Activated B cell treated with CpG ODN at 0.5 μM for 24 hours (primary cell): ENCODE measurements around the gene ZNF844. TPM values are rescaled to one million over a fixed set of nuclear protein-coding genes. Genes with fewer than 3 reads are reported as not detected.

Experiments used
- ATAC-seq: fragments of 200-7000 bp; cut with Tn5 transposase; one replicate; pipeline ENCODE4 v1.10.0; 2021; ENCODE audit warnings: low read depth, mild to moderate bottlenecking, moderate library complexity
- CTCF ChIA-PET: fragments of 350-600 bp; sonication (Branson Sonifier 250); formaldehyde crosslinking; loops from one replicate; lab custom pipeline; 2021; ENCODE audit warnings: antibody characterized with exemption; lab: Charles Lee
- POLR2A ChIA-PET: fragments of 350-600 bp; sonication (Branson Sonifier 250); formaldehyde crosslinking; loops from one replicate; lab custom pipeline; 2021; ENCODE audit warnings: antibody characterized with exemption; lab: Charles Lee
- DNase-seq: peaks from one replicate; pipeline ENCODE4 v3.0.0; 2022
- H3K27ac Mint-ChIP-seq: one replicate; pipeline ENCODE4 v1.8.0; 2020; ENCODE audit warnings: mixed read lengths
- H3K27me3 Mint-ChIP-seq: one replicate; pipeline ENCODE4 v1.8.0; 2021; ENCODE audit warnings: mixed read lengths
- H3K36me3 Mint-ChIP-seq: one replicate; pipeline ENCODE4 v1.8.0; 2021; ENCODE audit warnings: low read depth, mixed read lengths
- H3K4me1 Mint-ChIP-seq: one replicate; pipeline ENCODE4 v1.8.0; 2021; ENCODE audit warnings: mixed read lengths
- H3K4me3 Mint-ChIP-seq: one replicate; pipeline ENCODE4 v1.8.0; 2020; ENCODE audit warnings: mild to moderate bottlenecking, mixed read lengths
- H3K9me3 Mint-ChIP-seq: one replicate; pipeline ENCODE4 v1.8.0; 2020; ENCODE audit warnings: mixed read lengths
- CTCF ChIP-seq: fragments of 200-600 bp; IDR thresholded peaks from one replicate; pipeline ENCODE4 v1.8.0; 2022; ENCODE audit warnings: antibody characterized with exemption, mild to moderate bottlenecking
- intact Hi-C: fragments of 100-400 bp; cut with micrococcal nuclease; formaldehyde crosslinking; loops from one replicate; pipeline ENCODE4 v1.15.1; 2024
- total RNA-seq: library from RNA; stranded (reverse); gene quantifications from 2 replicates; pipeline ENCODE4 v1.2.3, GENCODE V29; 2022

The ZNF844 gene
- total RNA-seq, 1 donor from 2014 or later = 27.7 TPM

GRCh38 chr19:12111176-12111575 lies 46.6 kb downstream of the ZNF844 start:
- H3K4me3 Mint-ChIP-seq = no peak overlapping the region
- ATAC-seq (no peak), DNase-seq (no peak)
- intact Hi-C loops = no loop called here
- H3K9me3 Mint-ChIP-seq = peaks cover 6% of the 10 kb centered on the region
- CTCF ChIA-PET = no interaction called here
- POLR2A ChIA-PET = no interaction called here
- H3K27me3 Mint-ChIP-seq = no peaks in the 10 kb centered on the region
- TF ChIP-seq CTCF = no peak
- H3K4me1 Mint-ChIP-seq = no peaks in the 10 kb centered on the region
- no peak overlapping the region for H3K27ac Mint-ChIP-seq
- H3K36me3 Mint-ChIP-seq = no peaks in the 10 kb centered on the region

GRCh38 chr19:12111943-12112637 lies 47.6 kb downstream of the ZNF844 start:
- DNase-seq (no peak), ATAC-seq (no peak)
- Mint-ChIP-seq H3K9me3 (peaks cover 6% of the 10 kb centered on the region), H3K4me1 (no peaks in the 10 kb centered on the region), H3K36me3 (no peaks in the 10 kb centered on the region), H3K27me3 (no peaks in the 10 kb centered on the region), H3K27ac (no peak overlapping the region), H3K4me3 (no peak overlapping the region)
- POLR2A ChIA-PET = no interaction called here
- CTCF ChIA-PET = no interaction called here
- intact Hi-C loops = no loop called here
- no peak for TF ChIP-seq CTCF

GRCh38 chr19:12112701-12113100 lies 48.2 kb downstream of the ZNF844 start:
- H3K36me3 Mint-ChIP-seq = no peaks in the 10 kb centered on the region
- CTCF ChIA-PET = no interaction called here

GRCh38 chr19:12113121-12113520 lies 48.6 kb downstream of the ZNF844 start:
- intact Hi-C loops = no loop called here
- CTCF ChIA-PET = no interaction called here
- ATAC-seq (no peak), DNase-seq (no peak)
- H3K36me3 Mint-ChIP-seq = no peaks in the 10 kb centered on the region
- peaks cover 6% of the 10 kb centered on the region for H3K9me3 Mint-ChIP-seq
- H3K27ac Mint-ChIP-seq = no peak overlapping the region
- POLR2A ChIA-PET = no interaction called here
- no peak overlapping the region for H3K4me3 Mint-ChIP-seq
- H3K4me1 Mint-ChIP-seq = no peaks in the 10 kb centered on the region
- TF ChIP-seq CTCF = no peak
- H3K27me3 Mint-ChIP-seq = no peaks in the 10 kb centered on the region

More at GRCh38 chr19:12112701-12113100, 48.2 kb downstream of the ZNF844 start:
- TF ChIP-seq CTCF = no peak
- Mint-ChIP-seq H3K27me3 (no peaks in the 10 kb centered on the region), H3K4me3 (no peak overlapping the region), H3K9me3 (peaks cover 6% of the 10 kb centered on the region), H3K4me1 (no peaks in the 10 kb centered on the region), H3K27ac (no peak overlapping the region)
- POLR2A ChIA-PET = no interaction called here
- intact Hi-C loops = no loop called here
- no peak for ATAC-seq
- no peak for DNase-seq

GRCh38 chr19:12117201-12117970 lies 52.9 kb downstream of the ZNF844 start:
- TF ChIP-seq CTCF = no peak
- intact Hi-C loops = no loop called here
- CTCF ChIA-PET = no interaction called here

More at GRCh38 chr19:12117201-12117970, 52.9 kb downstream of the ZNF844 start:
- no peak for DNase-seq
- no peak overlapping the region for H3K4me3 Mint-ChIP-seq
- ATAC-seq = no peak
- POLR2A ChIA-PET = no interaction called here
- no peak overlapping the region for H3K27ac Mint-ChIP-seq
- H3K27me3 Mint-ChIP-seq = no peaks in the 10 kb centered on the region
- peaks cover 6% of the 10 kb centered on the region for H3K9me3 Mint-ChIP-seq
- H3K4me1 Mint-ChIP-seq = no peaks in the 10 kb centered on the region
- no peaks in the 10 kb centered on the region for H3K36me3 Mint-ChIP-seq
